ENCODE measurements around the gene MRPL52.
"Not testable (repeated sequence)": the region's sequence is repeated elsewhere in the genome, so short reads cannot be mapped to it uniquely, and the experiment has no call there.

Gene MRPL52

GRCh38 chr14:22802860-22803686, 26.6 kb upstream of the MRPL52 start:
- H3K27ac ChIP-seq: no peak overlapping the region
- TF ChIP-seq, protein P1, sequence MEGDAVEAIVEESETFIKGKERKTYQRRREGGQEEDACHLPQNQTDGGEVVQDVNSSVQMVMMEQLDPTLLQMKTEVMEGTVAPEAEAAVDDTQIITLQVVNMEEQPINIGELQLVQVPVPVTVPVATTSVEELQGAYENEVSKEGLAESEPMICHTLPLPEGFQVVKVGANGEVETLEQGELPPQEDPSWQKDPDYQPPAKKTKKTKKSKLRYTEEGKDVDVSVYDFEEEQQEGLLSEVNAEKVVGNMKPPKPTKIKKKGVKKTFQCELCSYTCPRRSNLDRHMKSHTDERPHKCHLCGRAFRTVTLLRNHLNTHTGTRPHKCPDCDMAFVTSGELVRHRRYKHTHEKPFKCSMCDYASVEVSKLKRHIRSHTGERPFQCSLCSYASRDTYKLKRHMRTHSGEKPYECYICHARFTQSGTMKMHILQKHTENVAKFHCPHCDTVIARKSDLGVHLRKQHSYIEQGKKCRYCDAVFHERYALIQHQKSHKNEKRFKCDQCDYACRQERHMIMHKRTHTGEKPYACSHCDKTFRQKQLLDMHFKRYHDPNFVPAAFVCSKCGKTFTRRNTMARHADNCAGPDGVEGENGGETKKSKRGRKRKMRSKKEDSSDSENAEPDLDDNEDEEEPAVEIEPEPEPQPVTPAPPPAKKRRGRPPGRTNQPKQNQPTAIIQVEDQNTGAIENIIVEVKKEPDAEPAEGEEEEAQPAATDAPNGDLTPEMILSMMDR (IDR thresholded peaks at IDR 0.05): no peak
- TF ChIP-seq ZFX (IDR thresholded peaks at IDR 0.05; ENCODE audit: borderline replicate concordance): no peak

GRCh38 chr14:22803687-22803974, 26.1 kb upstream of the MRPL52 start:
- TF ChIP-seq, protein P1 (IDR thresholded peaks at IDR 0.05): no peak
- no peak for TF ChIP-seq ZFX (IDR thresholded peaks at IDR 0.05; ENCODE audit: borderline replicate concordance)
- H3K27ac ChIP-seq: no peak overlapping the region

DNA sequence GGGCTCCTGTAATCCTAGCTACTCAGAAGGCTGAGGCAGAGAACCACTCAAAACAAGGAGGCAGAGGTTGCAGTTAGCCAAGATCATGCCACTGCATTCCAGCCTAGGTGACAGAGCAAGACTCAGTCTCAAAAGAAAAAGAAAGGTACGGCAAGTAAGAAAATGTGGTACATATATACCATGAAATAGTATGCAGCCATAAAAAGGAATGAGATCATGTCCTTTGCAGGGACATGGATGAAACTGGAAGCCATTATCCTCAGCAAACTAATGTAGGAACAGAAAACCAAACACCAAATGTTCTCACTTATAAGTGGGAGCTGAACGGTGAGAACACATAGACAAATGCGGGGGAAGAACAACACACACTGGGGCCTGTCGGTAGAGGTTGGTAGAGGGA, 24.5 kb upstream of the MRPL52 start:
- H3K27ac ChIP-seq: not testable (repeated sequence)

GRCh38 chr14:22807432-22808087, 22.1 kb upstream of the MRPL52 start:
- H3K27ac ChIP-seq: no peak overlapping the region
- no peak for TF ChIP-seq ZFX (IDR thresholded peaks at IDR 0.05; ENCODE audit: borderline replicate concordance)
- TF ChIP-seq, protein P1 (IDR thresholded peaks at IDR 0.05): no peak

DNA sequence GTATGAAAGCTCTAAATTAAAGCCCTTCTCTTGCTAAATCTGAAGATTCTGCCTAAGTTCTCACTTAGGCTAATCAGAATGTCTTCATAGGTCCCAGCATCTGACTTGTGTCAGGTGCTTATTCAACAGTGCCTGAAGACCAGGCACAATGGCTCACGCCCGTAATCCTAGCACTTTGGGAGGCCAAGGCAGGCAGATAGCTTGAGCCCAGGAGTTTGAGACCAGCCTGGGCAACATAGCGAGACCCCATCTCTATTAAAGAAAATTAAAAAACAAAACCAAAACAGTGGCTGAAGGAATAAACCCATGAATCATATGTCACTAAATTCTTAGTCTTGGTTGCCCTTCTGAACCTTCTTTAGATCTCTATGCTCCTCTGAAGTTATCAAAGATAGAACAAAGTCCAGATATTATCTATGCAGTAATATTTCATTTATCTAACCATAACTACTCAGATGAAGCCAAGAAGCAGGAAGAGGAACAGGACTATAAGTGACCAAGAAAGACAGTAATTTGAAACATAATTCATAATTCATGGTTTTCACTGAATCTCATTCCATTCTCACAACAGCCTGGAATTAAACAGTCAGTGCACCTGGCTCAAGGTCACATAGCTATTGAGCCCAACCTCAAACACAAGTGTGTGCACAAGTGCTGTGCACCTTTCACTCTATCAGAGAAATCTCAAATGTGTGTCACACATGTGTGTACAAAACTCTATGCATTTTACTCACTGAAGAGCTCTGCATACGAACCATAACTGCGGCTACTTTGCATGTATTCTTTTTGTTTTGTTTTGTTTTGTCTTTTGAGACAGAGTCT, 21.1 kb upstream of the MRPL52 start:
- TF ChIP-seq ZFX (IDR thresholded peaks at IDR 0.05; ENCODE audit: borderline replicate concordance): no peak
- TF ChIP-seq, protein P1 (IDR thresholded peaks at IDR 0.05): no peak
- no peak overlapping the region for H3K27ac ChIP-seq

DNA sequence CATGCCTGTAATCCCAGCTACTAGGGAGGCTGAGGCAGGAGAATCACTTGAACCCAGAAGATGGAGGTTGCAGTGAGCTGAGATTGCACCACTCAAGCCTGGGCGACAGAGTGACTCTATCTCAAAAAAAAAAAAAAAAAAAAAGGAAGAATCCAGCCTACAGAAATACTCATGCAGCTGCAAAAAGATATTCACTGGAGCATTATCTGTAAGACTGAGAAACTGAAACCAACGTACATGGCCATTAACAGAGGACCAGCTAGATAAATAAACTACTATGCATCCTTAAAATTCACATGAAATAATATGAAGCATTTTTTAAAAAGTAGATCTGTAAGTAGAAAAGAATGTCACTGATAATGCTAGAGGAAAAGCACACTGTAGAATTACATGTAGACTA, 18.0 kb upstream of the MRPL52 start:
- TF ChIP-seq, protein P1 (IDR thresholded peaks at IDR 0.05): no peak
- no peak for TF ChIP-seq ZFX (IDR thresholded peaks at IDR 0.05; ENCODE audit: borderline replicate concordance)
- H3K27ac ChIP-seq: no peak overlapping the region

GRCh38 chr14:22812744-22813143, 16.9 kb upstream of the MRPL52 start:
- H3K27ac ChIP-seq: no peak overlapping the region

More at GRCh38 chr14:22812744-22813143, 16.9 kb upstream of the MRPL52 start:
- TF ChIP-seq ZFX (IDR thresholded peaks at IDR 0.05; ENCODE audit: borderline replicate concordance): no peak
- TF ChIP-seq, protein P1 (IDR thresholded peaks at IDR 0.05): no peak
